ENCODE measurements around the gene SBK1.

DNA sequence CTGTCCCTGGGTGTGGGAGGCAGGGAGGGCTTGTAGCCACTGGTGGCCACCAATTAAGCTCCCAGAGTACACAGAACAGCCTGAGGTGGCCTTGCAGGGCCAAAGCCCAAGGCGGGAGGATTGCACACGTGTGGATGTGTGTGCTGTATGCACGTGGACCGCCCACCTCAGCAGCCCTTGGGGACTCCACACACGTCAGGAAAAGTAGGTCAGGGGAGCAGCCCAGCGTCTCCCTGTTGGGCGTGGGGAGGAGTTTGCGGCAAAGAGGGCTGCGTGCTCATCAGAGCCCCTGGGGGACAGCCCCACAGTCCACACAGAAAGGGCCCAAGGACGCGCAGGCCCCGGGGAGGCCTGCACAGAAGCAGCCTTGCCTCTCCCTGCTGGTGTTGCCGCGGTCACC, 19.6 kb downstream of the SBK1 start:
- TF ChIP-seq, protein P1, sequence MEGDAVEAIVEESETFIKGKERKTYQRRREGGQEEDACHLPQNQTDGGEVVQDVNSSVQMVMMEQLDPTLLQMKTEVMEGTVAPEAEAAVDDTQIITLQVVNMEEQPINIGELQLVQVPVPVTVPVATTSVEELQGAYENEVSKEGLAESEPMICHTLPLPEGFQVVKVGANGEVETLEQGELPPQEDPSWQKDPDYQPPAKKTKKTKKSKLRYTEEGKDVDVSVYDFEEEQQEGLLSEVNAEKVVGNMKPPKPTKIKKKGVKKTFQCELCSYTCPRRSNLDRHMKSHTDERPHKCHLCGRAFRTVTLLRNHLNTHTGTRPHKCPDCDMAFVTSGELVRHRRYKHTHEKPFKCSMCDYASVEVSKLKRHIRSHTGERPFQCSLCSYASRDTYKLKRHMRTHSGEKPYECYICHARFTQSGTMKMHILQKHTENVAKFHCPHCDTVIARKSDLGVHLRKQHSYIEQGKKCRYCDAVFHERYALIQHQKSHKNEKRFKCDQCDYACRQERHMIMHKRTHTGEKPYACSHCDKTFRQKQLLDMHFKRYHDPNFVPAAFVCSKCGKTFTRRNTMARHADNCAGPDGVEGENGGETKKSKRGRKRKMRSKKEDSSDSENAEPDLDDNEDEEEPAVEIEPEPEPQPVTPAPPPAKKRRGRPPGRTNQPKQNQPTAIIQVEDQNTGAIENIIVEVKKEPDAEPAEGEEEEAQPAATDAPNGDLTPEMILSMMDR (IDR thresholded peaks at IDR 0.05): no peak
- TF ChIP-seq POLR2A (IDR thresholded peaks at IDR 0.05): no peak

All from transverse colon (tissue), 3 donors.